ENCODE data around the gene AARS2.

AARS2 gene

DNA sequence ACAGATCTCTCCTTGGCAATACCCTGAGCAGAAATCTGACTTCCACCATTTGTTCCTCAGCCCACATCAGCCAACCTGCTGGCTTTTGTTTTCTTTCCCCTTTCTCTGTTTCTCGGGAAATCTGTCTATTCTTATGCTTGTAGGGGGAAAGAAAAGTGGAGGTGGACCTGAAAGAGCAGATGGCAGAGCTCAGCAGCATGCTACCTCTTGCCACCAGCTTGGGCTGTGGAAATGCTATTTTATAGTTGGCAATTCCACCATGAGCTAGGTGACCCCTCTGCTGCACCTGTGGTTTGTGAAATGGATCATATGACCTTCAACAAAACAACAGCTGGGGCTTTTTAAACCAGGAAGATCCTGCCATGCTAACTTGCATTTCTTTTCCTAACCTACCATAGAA, 22.5 kb upstream of the AARS2 start:
- Histone ChIP-seq H4K20me1 (ENCODE audit: control insufficient read depth, insufficient read depth, low read depth, low read length) (no peaks in the 10 kb centered on the region), H3K27me3 (ENCODE audit: control insufficient read depth, low read length) (0 out of 2 replicates have a peak, but pooled peaks cover 3% of the 10 kb centered on the region), H3F3A (ENCODE audit: control insufficient read depth, insufficient read depth) (no peaks in the 10 kb centered on the region), H3K4me1 (ENCODE audit: control insufficient read depth, low read length) (peaks cover 8% of the 10 kb centered on the region), H3K4me3 (ENCODE audit: low read length) (no peak overlapping the region), H3K36me3 (ENCODE audit: control insufficient read depth, low read length) (no peaks in the 10 kb centered on the region), H3K4me2 (ENCODE audit: low read length) (no peak overlapping the region), H3K79me2 (ENCODE audit: control insufficient read depth, low read length) (no peaks in the 10 kb centered on the region), H3K9me3 (ENCODE audit: control insufficient read depth, insufficient read depth, low read length) (no peaks in the 10 kb centered on the region), H3K9me2 (replicated peaks; ENCODE audit: control insufficient read depth, low read length) (no peaks in the 10 kb centered on the region), H3K27ac (ENCODE audit: low read depth, low read length) (no peak overlapping the region)
- no peak for TF ChIP-seq EZH2phosphoT487 (IDR thresholded peaks at IDR 0.05; ENCODE audit: borderline replicate concordance, low read length)
- TF ChIP-seq, protein P1, sequence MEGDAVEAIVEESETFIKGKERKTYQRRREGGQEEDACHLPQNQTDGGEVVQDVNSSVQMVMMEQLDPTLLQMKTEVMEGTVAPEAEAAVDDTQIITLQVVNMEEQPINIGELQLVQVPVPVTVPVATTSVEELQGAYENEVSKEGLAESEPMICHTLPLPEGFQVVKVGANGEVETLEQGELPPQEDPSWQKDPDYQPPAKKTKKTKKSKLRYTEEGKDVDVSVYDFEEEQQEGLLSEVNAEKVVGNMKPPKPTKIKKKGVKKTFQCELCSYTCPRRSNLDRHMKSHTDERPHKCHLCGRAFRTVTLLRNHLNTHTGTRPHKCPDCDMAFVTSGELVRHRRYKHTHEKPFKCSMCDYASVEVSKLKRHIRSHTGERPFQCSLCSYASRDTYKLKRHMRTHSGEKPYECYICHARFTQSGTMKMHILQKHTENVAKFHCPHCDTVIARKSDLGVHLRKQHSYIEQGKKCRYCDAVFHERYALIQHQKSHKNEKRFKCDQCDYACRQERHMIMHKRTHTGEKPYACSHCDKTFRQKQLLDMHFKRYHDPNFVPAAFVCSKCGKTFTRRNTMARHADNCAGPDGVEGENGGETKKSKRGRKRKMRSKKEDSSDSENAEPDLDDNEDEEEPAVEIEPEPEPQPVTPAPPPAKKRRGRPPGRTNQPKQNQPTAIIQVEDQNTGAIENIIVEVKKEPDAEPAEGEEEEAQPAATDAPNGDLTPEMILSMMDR (IDR thresholded peaks at IDR 0.05; ENCODE audit: low read depth, low read length, poor library complexity, severe bottlenecking) = no peak

DNA sequence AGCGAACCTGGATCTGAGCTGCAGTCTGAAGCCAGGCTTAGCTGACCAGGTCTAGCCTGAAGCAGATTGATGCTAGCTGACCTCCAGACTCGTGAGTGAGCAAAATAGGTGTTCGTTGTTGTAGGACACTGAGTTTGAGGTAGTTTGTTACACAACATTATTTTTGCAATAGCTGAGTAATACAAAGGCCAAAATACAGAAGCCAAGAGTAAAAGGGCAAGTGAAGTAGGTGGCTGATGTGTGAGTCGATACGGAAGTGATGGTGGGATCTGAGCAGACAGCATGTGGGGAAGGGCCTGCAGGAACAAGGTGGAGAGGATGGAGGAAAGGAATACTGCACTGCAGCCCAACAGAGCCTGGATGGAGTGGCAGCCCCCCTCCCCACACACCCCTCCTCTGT, 20.8 kb upstream of the AARS2 start:
- H3K9me3 ChIP-seq (ENCODE audit: control insufficient read depth, insufficient read depth, low read length) = no peaks in the 10 kb centered on the region
- H3K9me2 ChIP-seq (replicated peaks; ENCODE audit: control insufficient read depth, low read length) = no peaks in the 10 kb centered on the region
- H3K79me2 ChIP-seq (ENCODE audit: control insufficient read depth, low read length) = no peaks in the 10 kb centered on the region
- no peaks in the 10 kb centered on the region for H4K20me1 ChIP-seq (ENCODE audit: control insufficient read depth, insufficient read depth, low read depth, low read length)
- H3K36me3 ChIP-seq (ENCODE audit: control insufficient read depth, low read length) = no peaks in the 10 kb centered on the region
- H3F3A ChIP-seq (ENCODE audit: control insufficient read depth, insufficient read depth) = no peaks in the 10 kb centered on the region
- H3K4me1 ChIP-seq (ENCODE audit: control insufficient read depth, low read length) = 0 out of 2 replicates have a peak, but pooled peaks cover 3% of the 10 kb centered on the region
- H3K4me3 ChIP-seq (ENCODE audit: low read length) = no peak overlapping the region
- TF ChIP-seq EZH2phosphoT487 (IDR thresholded peaks at IDR 0.05; ENCODE audit: borderline replicate concordance, low read length) = no peak
- TF ChIP-seq, protein P1 (IDR thresholded peaks at IDR 0.05; ENCODE audit: low read depth, low read length, poor library complexity, severe bottlenecking) = no peak
- H3K27ac ChIP-seq (ENCODE audit: low read depth, low read length) = no peak overlapping the region
- H3K27me3 ChIP-seq (ENCODE audit: control insufficient read depth, low read length) = peaks cover 15% of the 10 kb centered on the region
- no peak overlapping the region for H3K4me2 ChIP-seq (ENCODE audit: low read length)

DNA sequence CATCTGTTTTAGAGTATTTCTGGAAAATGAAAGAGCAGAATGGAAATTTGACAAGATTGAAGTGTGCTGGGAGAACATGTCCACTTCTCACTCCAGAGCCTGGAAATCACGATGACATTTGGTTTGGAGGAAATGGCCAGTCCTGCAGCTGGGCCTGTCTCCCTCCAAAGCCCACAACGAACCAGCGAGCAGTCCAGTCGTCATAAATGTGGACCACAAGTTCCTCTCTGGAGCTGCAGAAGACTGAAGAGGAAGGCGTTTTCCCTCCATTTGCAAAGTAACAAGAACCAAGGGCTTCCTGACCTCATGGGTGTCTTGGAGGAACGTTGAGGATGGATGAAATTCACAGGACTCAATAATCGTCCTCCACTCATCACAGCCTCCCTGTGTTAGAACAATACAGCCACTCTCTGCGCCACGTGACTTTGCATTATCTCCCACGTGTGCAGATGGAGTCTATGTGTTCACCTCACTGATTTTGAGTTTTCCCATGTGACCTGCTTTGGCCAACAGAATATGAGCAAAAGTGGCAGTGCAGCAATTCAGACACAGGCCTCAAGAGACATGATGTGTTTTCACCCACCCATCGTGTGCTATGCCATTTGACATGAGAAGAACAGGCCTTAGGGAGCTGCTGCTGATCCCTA, 20.2 kb upstream of the AARS2 start:
- H3K79me2 ChIP-seq (ENCODE audit: control insufficient read depth, low read length) = no peaks in the 10 kb centered on the region
- H3K36me3 ChIP-seq (ENCODE audit: control insufficient read depth, low read length) = no peaks in the 10 kb centered on the region
- peaks cover 15% of the 10 kb centered on the region for H3K27me3 ChIP-seq (ENCODE audit: control insufficient read depth, low read length)
- no peaks in the 10 kb centered on the region for H3K4me1 ChIP-seq (ENCODE audit: control insufficient read depth, low read length)
- H3K27ac ChIP-seq (ENCODE audit: low read depth, low read length) = no peak overlapping the region
- H4K20me1 ChIP-seq (ENCODE audit: control insufficient read depth, insufficient read depth, low read depth, low read length) = no peaks in the 10 kb centered on the region
- no peak overlapping the region for H3K4me3 ChIP-seq (ENCODE audit: low read length)
- H3K4me2 ChIP-seq (ENCODE audit: low read length) = no peak overlapping the region
- H3F3A ChIP-seq (ENCODE audit: control insufficient read depth, insufficient read depth) = no peaks in the 10 kb centered on the region
- no peaks in the 10 kb centered on the region for H3K9me3 ChIP-seq (ENCODE audit: control insufficient read depth, insufficient read depth, low read length)
- TF ChIP-seq, protein P1 (IDR thresholded peaks at IDR 0.05; ENCODE audit: low read depth, low read length, poor library complexity, severe bottlenecking) = no peak
- TF ChIP-seq EZH2phosphoT487 (IDR thresholded peaks at IDR 0.05; ENCODE audit: borderline replicate concordance, low read length) = no peak
- H3K9me2 ChIP-seq (replicated peaks; ENCODE audit: control insufficient read depth, low read length) = no peaks in the 10 kb centered on the region
